ENCODE results near the gene PFKFB1.

GRCh38 chrX:55028040-55028439 lies 34.1 kb upstream of the PFKFB1 start:
- TF ChIP-seq SP2 (IDR thresholded peaks at IDR 0.05; ENCODE audit: extremely low read depth, low read depth, low read length, poor library complexity, severe bottlenecking) (no peak), CHD2 (IDR thresholded peaks at IDR 0.05; ENCODE audit: low read depth, low read length) (no peak), ZFP36 (IDR thresholded peaks at IDR 0.05; ENCODE audit: low read depth, low read length, partially characterized antibody) (no peak), MAX (CRISPR knock-in tag; IDR thresholded peaks at IDR 0.05) (no peak), CTCF (IDR thresholded peaks at IDR 0.05 in 2 of 3, conservative IDR thresholded peaks at IDR 0.05 in 1 of 3; ENCODE audit: insufficient read depth in 2 of 3, low read depth in 1 of 3, low read length in 3 of 3) (no peak), SAP30 (IDR thresholded peaks at IDR 0.05; ENCODE audit: borderline replicate concordance, insufficient read depth, low read depth, low read length, poor library complexity, severe bottlenecking) (no peak), CBX2 (IDR thresholded peaks at IDR 0.05; ENCODE audit: insufficient read depth, low read length, poor library complexity, severe bottlenecking) (no peak), POLR2AphosphoS5 (IDR thresholded peaks at IDR 0.05; ENCODE audit: control insufficient read depth, insufficient read depth, low read depth, low read length) (peak; percentile 96), HDAC1 (IDR thresholded peaks at IDR 0.05) (peak in 1 of 2 experiments; percentile 56; a peak in 1 of 4 replicates), ZBTB49 (CRISPR knock-in tag; IDR thresholded peaks at IDR 0.05; ENCODE audit: borderline replicate concordance) (no peak), U2AF1 (optimal IDR thresholded peaks at IDR 0.05; ENCODE audit: low read depth, low read length) (no peak), PHF8 (IDR thresholded peaks at IDR 0.05; ENCODE audit: borderline replicate concordance, low read length) (no peak), CBFB (CRISPR knock-in tag; IDR thresholded peaks at IDR 0.05) (no peak)

Data from K562 (cell line).